CD4-positive, alpha-beta T cell treated with Interleukin-6 for 4 hours (primary cell): ENCODE data around the gene ANKS4B.
"Not testable (repeated sequence)": the region's sequence is repeated elsewhere in the genome, so short reads cannot be mapped to it uniquely, and the experiment has no call there.

Source experiments
- DNase-seq: peaks from one replicate; pipeline ENCODE4 v3.0.0-alpha.2; 2020; ENCODE audit warnings: mixed read lengths

ANKS4B gene

DNA sequence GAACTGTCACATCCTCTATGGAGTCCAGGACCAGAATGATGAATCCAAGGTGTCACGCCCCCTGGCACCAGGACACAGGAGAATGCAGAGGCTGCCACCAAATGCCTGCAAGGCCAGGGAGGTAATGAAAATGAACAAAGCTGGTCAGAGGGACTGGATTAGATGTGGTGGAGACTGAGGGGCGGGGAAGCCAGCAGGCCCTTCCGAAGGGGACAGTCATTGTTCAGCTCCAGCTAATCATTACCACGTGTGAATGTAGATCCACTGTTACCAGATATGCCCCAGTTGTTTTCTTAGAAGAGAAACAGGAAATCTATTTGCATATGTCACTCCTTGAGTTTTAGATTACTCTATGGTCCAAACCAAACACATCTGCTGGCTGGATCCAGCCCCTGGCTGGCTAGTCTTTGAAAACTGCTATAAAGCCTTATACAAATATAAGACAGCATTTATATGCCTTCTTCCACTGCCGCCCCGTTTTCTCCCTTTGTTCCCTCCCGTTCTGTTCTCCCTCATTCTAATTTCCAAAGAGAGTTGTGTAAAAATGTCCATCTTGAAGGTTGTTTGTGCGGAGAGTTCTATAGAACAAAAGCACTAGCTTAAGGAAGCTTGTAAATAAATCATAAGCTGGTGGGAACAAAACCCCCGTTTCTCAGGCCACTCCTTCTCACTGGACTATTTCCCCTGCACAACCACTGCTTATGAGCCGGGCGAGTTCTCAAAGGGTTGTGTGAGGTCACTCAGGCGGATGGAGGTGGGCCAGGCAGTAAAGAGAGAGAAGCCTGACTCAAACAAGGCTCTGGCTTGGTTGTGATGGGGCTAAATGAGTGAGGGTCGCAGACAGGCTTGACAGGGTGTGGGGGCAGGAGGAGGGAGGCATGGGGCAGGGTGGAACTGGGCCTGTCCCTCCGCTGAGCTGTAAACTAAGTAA, 30.4 kb downstream of the ANKS4B start:
- no peak for DNase-seq

DNA sequence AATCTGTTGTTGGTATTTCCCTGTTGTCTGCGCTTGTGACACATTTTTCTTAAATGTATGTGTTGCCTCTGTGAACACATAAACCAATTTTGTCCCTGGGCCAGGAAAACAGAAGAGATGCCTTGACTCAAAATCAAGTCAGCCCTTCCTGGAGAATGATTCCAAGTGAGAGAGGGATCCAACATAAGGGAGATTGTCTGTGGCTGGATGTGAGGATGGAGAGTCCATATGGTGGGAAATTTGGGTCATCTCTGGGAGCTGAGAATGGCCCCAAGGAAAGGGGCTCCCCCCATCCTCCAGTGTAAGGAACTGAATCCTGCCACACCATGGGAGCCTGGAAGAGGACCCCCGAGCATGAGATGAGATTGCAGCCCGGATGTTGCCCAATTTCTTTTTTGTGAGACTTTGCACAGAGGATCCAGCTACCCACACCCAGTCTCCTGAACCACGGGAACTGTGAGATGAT, 31.1 kb downstream of the ANKS4B start:
- DNase-seq, result no peak

GRCh38 chr16:21265104-21265837, 31.8 kb downstream of the ANKS4B start:
- no peak for DNase-seq

DNA sequence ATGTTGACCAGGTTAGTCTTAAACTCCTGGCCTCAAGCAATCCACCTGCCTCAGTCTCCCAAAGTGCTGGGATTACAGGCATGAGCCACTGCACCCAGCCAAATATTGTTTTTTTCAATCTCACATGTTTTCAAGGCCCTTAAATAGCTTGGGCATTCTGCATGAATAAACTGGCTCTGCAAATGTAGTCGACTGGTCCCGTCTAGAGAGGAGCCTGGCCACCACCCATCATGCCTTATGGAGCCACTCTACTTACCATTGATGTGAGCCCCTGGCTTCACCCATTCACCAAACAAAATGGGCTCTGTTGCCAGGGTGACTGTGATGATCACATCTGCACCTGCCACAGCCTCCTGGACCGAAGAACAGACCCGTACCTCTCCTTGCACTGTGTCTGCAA, 33.8 kb downstream of the ANKS4B start:
- DNase-seq, result no peak

DNA sequence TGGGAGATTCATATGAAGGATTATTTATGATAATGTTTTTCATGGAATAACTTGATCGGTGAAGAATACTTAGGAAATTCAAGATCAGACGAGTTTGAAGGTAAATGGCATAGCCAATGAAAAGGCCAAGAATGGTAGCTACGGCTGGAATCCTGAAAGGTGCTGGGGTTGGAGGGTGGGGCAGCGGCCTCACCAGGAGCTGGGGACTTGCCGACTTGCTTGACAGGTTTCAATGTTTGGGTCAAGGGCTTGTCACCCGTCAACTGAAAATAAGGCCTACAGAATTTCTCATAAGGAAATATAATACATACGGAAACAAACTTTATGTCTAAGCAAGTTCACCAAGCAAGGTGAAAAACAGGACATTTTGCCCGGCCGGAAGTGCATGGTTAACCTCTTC, 34.7 kb downstream of the ANKS4B start:
- no peak for DNase-seq

- DNase-seq, result no peak
Measured at GRCh38 chr16:21272253-21272652, 38.8 kb downstream of the ANKS4B start.

- DNase-seq, result not testable (repeated sequence)
Measured at GRCh38 chr16:21272763-21273162, 39.3 kb downstream of the ANKS4B start.

- no peak for DNase-seq
Measured at GRCh38 chr16:21274172-21274726, 40.8 kb downstream of the ANKS4B start.

GRCh38 chr16:21275529-21275928, 42.0 kb downstream of the ANKS4B start:
- DNase-seq, result no peak

DNA sequence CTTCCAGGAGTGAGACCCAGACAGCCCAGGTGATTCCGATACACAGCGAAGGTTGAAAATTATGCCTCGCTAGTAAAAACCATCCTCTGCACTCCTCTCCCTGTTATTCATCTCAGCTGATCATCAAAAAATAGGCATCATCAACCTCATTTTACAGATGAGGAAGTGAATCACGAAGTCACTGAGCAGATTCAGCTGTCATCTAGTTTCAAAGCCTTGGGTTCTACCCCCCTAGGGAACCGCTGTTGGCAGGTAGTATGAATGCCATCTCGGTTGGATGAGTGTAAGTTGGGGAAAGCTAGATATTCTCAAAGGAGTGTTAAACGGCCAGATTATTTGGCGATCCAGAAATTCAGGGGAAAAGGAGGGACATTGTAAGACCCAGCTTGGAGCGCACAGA, 42.6 kb downstream of the ANKS4B start:
- DNase-seq, result no peak

DNA sequence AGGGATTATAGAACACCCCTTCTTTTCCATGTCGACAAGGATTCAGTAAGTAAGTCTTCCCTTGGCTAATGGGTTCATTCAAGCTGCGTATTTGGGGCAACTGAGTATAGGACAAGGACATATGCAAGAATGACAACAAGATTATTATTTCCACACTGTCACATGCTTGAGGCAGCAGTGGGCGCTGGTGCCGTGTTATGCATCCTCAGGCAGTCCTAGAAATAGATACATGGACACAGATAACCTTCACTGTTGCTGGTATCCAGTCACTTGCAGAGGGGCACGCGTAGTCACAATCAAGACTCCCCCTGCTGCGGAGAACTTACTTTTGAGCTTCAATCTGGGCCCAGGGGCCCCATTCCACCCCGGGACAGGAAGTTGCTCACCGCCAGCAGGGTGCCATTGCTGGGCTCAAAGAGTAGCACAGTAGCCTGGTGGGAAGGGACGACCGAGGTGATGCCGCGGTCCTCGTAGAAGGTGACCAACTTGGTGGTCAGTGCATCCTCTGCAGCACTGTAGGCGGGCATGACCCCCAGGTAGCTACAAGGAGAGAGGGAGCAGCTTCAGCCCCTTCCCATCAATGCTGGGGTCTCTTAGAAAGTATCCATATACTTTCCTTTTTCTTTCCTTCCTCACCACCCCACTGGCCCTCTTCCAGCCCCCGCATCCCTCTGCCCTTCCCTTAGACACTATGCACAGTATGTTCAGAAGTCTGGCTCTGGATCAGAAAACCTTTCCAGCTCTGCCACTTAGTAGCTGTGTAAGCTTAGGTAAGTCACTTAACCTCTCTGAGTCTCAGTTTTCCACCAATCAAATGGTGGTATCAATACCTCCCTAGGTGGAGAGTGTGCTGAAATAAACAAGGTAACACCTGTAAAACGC, 43.8 kb downstream of the ANKS4B start:
- no peak for DNase-seq

- DNase-seq, result peak; percentile 23
Measured at GRCh38 chr16:21277927-21278706, 44.6 kb downstream of the ANKS4B start, which contains the start of gene CRYM. Gene CRYM, minus strand, starts transcription at chr16:21278290. Its CDS starts 39 bp downstream, at chr16:21278251.

GRCh38 chr16:21279501-21279900, 46.0 kb downstream of the ANKS4B start:
- no peak for DNase-seq

GRCh38 chr16:21281698-21282389, 48.3 kb downstream of the ANKS4B start:
- DNase-seq, result no peak

GRCh38 chr16:21283521-21284289, 50.2 kb downstream of the ANKS4B start:
- DNase-seq, result no peak

DNA sequence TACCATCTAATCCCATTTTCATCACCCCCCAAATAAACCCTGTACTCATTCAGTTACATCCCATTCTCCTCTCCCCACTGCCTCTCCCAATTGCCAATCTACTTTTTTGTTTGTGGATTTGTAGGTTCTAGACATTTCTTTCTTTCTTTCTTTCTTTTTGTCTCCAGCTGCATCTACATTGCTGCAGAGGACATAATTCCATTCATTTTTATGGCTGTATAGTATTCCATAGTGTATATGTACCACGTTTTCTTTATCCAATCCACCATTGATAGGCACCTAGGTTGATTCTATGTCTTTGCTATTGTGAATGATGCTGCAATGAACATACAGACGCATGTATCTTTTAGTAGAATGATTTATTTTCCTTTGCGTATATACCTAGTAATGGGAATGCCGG, 50.9 kb downstream of the ANKS4B start:
- no peak for DNase-seq

DNA sequence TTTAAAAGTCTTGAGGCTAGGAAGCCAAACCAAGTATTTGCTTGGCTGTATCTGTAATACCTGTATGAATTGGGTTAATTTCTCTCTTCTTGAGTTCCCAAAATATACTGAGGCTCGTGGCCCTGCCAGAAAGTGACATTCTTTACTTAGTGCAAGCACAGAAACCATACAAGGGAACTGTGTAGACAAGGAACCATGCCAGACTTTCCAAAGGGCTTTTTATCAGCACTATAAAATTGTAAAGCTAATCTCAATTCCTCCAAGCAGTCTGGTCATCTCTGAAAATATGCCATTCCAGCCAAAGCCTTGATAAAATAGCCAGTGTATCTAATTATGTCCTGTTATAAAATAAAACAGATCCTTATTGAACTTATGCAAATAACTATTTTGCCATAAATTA, 51.8 kb downstream of the ANKS4B start:
- no peak for DNase-seq

DNA sequence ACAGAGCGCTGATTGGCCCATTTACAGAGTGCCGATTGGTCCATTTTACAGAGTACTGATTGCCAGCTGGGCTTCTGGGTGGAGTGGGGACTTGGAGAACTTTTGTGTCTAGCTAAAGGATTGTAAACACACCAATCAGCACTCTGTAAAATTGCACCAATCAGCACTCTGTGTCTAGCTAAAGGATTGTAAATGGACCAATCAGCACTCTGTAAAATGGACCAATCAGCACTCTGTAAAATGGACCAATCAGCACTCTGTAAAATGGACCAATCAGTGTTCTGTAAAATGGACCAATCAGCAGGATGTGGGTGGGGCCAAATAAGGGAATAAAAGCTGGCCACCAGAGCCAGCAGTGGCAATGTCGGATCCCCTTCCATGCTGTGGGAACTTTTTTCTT, 56.3 kb downstream of the ANKS4B start:
- not testable (repeated sequence) for DNase-seq

GRCh38 chr16:21300309-21301167, 67.0 kb downstream of the ANKS4B start:
- peak; percentile 49 for DNase-seq
